Measurements from ENCODE around the gene GALNT13. TPM values are rescaled to one million over a fixed set of nuclear protein-coding genes. Genes with fewer than 3 reads are reported as not detected.

GALNT13 gene
- total RNA-seq, 1 experiment from 2014 or later = not detected

- Histone ChIP-seq H3K27me3 (no peaks in the 10 kb centered on the region), H3K36me3 (no peaks in the 10 kb centered on the region), H3K4me3 (no peak overlapping the region), H3K9me3 (no peaks in the 10 kb centered on the region)
- DNase-seq = no peak
Observed at GRCh38 chr2:154289870-154290269, 418.1 kb downstream of the GALNT13 start.

- Histone ChIP-seq H3K9me3 (no peaks in the 10 kb centered on the region), H3K27me3 (no peaks in the 10 kb centered on the region), H3K36me3 (no peaks in the 10 kb centered on the region), H3K4me3 (no peak overlapping the region)
- DNase-seq = no peak
Observed at GRCh38 chr2:154291511-154291910, 419.8 kb downstream of the GALNT13 start.

GRCh38 chr2:154291927-154292326 lies 420.2 kb downstream of the GALNT13 start:
- H3K27me3 ChIP-seq = no peaks in the 10 kb centered on the region
- no peak for DNase-seq
- no peaks in the 10 kb centered on the region for H3K36me3 ChIP-seq
- H3K4me3 ChIP-seq = no peak overlapping the region
- H3K9me3 ChIP-seq = no peaks in the 10 kb centered on the region

- Histone ChIP-seq H3K9me3 (no peaks in the 10 kb centered on the region), H3K27me3 (no peaks in the 10 kb centered on the region), H3K36me3 (no peaks in the 10 kb centered on the region), H3K4me3 (no peak overlapping the region)
- no peak for DNase-seq
Observed at GRCh38 chr2:154293864-154294263, 422.1 kb downstream of the GALNT13 start.

- no peaks in the 10 kb centered on the region for H3K9me3 ChIP-seq
- DNase-seq = no peak
- no peak overlapping the region for H3K4me3 ChIP-seq
- H3K36me3 ChIP-seq = no peaks in the 10 kb centered on the region
- H3K27me3 ChIP-seq = no peaks in the 10 kb centered on the region
Observed at GRCh38 chr2:154306266-154306970, 434.7 kb downstream of the GALNT13 start.

- no peak overlapping the region for H3K4me3 ChIP-seq
- no peaks in the 10 kb centered on the region for H3K9me3 ChIP-seq
- DNase-seq = no peak
- no peaks in the 10 kb centered on the region for H3K27me3 ChIP-seq
- no peaks in the 10 kb centered on the region for H3K36me3 ChIP-seq
Observed at GRCh38 chr2:154307007-154307406, 435.3 kb downstream of the GALNT13 start.

- no peak for DNase-seq
Observed at GRCh38 chr2:154324601-154325000, 452.9 kb downstream of the GALNT13 start.

GRCh38 chr2:154329510-154329909 lies 457.8 kb downstream of the GALNT13 start:
- Histone ChIP-seq H3K27me3 (no peaks in the 10 kb centered on the region; the same call in 1 of the 2 replicates), H3K36me3 (no peaks in the 10 kb centered on the region), H3K9me3 (no peaks in the 10 kb centered on the region), H3K4me3 (no peak overlapping the region)
- no peak for DNase-seq

More at GRCh38 chr2:154324601-154325000, 452.9 kb downstream of the GALNT13 start:
- no peak overlapping the region for H3K4me3 ChIP-seq
- H3K27me3 ChIP-seq = no peaks in the 10 kb centered on the region
- no peaks in the 10 kb centered on the region for H3K9me3 ChIP-seq
- H3K36me3 ChIP-seq = no peaks in the 10 kb centered on the region

GRCh38 chr2:154331784-154332183 lies 460.1 kb downstream of the GALNT13 start:
- H3K36me3 ChIP-seq = no peaks in the 10 kb centered on the region
- DNase-seq = no peak
- no peaks in the 10 kb centered on the region; the same call in 1 of the 2 replicates for H3K27me3 ChIP-seq
- no peaks in the 10 kb centered on the region for H3K9me3 ChIP-seq
- H3K4me3 ChIP-seq = no peak overlapping the region

- no peaks in the 10 kb centered on the region for H3K27me3 ChIP-seq
- DNase-seq = no peak
- H3K36me3 ChIP-seq = no peaks in the 10 kb centered on the region
- H3K9me3 ChIP-seq = no peaks in the 10 kb centered on the region
- H3K4me3 ChIP-seq = no peak overlapping the region
Observed at GRCh38 chr2:154336201-154336600, 464.5 kb downstream of the GALNT13 start.

- Histone ChIP-seq H3K36me3 (no peaks in the 10 kb centered on the region), H3K27me3 (no peaks in the 10 kb centered on the region), H3K4me3 (no peak overlapping the region), H3K9me3 (no peaks in the 10 kb centered on the region)
- DNase-seq = no peak
Observed at GRCh38 chr2:154338352-154338967, 466.7 kb downstream of the GALNT13 start.

- H3K4me3 ChIP-seq = no peak overlapping the region
- H3K27me3 ChIP-seq = no peaks in the 10 kb centered on the region
- no peak for DNase-seq
- no peaks in the 10 kb centered on the region for H3K9me3 ChIP-seq
- no peaks in the 10 kb centered on the region for H3K36me3 ChIP-seq
Observed at GRCh38 chr2:154343282-154343681, 471.6 kb downstream of the GALNT13 start.

GRCh38 chr2:154350911-154351310 lies 479.2 kb downstream of the GALNT13 start:
- Histone ChIP-seq H3K4me3 (no peak overlapping the region), H3K27me3 (no peaks in the 10 kb centered on the region), H3K9me3 (no peaks in the 10 kb centered on the region), H3K36me3 (no peaks in the 10 kb centered on the region)
- no peak for DNase-seq

GRCh38 chr2:154361276-154361675 lies 489.6 kb downstream of the GALNT13 start:
- no peak for DNase-seq
- no peaks in the 10 kb centered on the region for H3K36me3 ChIP-seq

GRCh38 chr2:154368153-154368552 lies 496.4 kb downstream of the GALNT13 start:
- no peak overlapping the region for H3K4me3 ChIP-seq
- no peaks in the 10 kb centered on the region for H3K9me3 ChIP-seq
- H3K27me3 ChIP-seq = no peaks in the 10 kb centered on the region
- DNase-seq = no peak
- no peaks in the 10 kb centered on the region for H3K36me3 ChIP-seq

More at GRCh38 chr2:154361276-154361675, 489.6 kb downstream of the GALNT13 start:
- Histone ChIP-seq H3K27me3 (no peaks in the 10 kb centered on the region), H3K9me3 (no peaks in the 10 kb centered on the region), H3K4me3 (no peak overlapping the region)

GRCh38 chr2:154370873-154371272 lies 499.2 kb downstream of the GALNT13 start:
- Histone ChIP-seq H3K4me3 (no peak overlapping the region), H3K9me3 (no peaks in the 10 kb centered on the region), H3K27me3 (peaks cover under 1% of the 10 kb centered on the region; the same call in 1 of the 2 replicates), H3K36me3 (no peaks in the 10 kb centered on the region)
- DNase-seq = no peak

GRCh38 chr2:154374416-154374815 lies 502.7 kb downstream of the GALNT13 start:
- Histone ChIP-seq H3K4me3 (no peak overlapping the region), H3K9me3 (no peaks in the 10 kb centered on the region)
- DNase-seq = no peak

GRCh38 chr2:154375579-154375931 lies 503.8 kb downstream of the GALNT13 start:
- H3K4me3 ChIP-seq = no peak overlapping the region
- peaks cover 6% of the 10 kb centered on the region; the same call in 1 of the 2 replicates for H3K27me3 ChIP-seq
- no peaks in the 10 kb centered on the region for H3K36me3 ChIP-seq
- DNase-seq = no peak
- no peaks in the 10 kb centered on the region for H3K9me3 ChIP-seq

More at GRCh38 chr2:154374416-154374815, 502.7 kb downstream of the GALNT13 start:
- Histone ChIP-seq H3K36me3 (no peaks in the 10 kb centered on the region), H3K27me3 (peaks cover 6% of the 10 kb centered on the region; the same call in 1 of the 2 replicates)

All from MG63 (cell line).